ENCODE measurements around the gene RPTOR.

RPTOR gene

DNA sequence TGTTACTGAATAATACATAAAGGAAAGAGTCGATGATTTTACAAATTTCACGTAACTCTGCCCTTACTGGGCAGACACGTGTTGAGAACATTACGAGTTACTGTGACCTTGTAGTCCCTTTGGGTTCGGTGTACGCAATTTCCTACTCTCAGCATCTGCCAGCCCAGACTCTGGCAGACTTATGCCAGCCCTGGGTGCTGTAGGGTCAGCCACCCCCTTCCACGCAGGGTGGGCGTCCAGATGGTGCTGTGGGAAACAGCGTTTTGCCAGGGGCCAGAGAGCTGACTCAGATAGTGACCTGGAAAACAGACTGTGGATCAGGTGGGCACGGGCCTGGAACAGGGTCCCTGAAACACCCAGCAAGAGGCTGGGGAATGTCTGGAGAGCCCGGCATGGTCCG lies 148.9 kb downstream of the RPTOR start:
- Histone ChIP-seq H4K20me1 (ENCODE audit: insufficient read depth, low read length) (no peaks in the 10 kb centered on the region), H3K79me2 (ENCODE audit: insufficient read depth, low read length) (no peaks in the 10 kb centered on the region)

GRCh38 chr17:80694085-80694991 lies 149.7 kb downstream of the RPTOR start:
- H3K27ac ChIP-seq (ENCODE audit: low read depth, low read length, poor library complexity, severe bottlenecking), result peak overlapping the region; percentile 55
- no peak for TF ChIP-seq EZH2 (IDR thresholded peaks at IDR 0.05; ENCODE audit: borderline replicate concordance, low read length)
- TF ChIP-seq, protein P1, sequence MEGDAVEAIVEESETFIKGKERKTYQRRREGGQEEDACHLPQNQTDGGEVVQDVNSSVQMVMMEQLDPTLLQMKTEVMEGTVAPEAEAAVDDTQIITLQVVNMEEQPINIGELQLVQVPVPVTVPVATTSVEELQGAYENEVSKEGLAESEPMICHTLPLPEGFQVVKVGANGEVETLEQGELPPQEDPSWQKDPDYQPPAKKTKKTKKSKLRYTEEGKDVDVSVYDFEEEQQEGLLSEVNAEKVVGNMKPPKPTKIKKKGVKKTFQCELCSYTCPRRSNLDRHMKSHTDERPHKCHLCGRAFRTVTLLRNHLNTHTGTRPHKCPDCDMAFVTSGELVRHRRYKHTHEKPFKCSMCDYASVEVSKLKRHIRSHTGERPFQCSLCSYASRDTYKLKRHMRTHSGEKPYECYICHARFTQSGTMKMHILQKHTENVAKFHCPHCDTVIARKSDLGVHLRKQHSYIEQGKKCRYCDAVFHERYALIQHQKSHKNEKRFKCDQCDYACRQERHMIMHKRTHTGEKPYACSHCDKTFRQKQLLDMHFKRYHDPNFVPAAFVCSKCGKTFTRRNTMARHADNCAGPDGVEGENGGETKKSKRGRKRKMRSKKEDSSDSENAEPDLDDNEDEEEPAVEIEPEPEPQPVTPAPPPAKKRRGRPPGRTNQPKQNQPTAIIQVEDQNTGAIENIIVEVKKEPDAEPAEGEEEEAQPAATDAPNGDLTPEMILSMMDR (IDR thresholded peaks at IDR 0.05; ENCODE audit: low read length), result no peak
- no peaks in the 10 kb centered on the region for H3K9me2 ChIP-seq (ENCODE audit: low read depth, low read length)
- no peaks in the 10 kb centered on the region for H3K9me3 ChIP-seq (ENCODE audit: low read length)
- no peak overlapping the region; the same call in 1 of the 2 replicates for H3K9ac ChIP-seq (ENCODE audit: low read length)
- H4K20me1 ChIP-seq (ENCODE audit: insufficient read depth, low read length), result no peaks in the 10 kb centered on the region
- no peak overlapping the region for H3K4me2 ChIP-seq (ENCODE audit: low read length)
- H2AFZ ChIP-seq (ENCODE audit: low read length), result no peak overlapping the region
- no peaks in the 10 kb centered on the region for H3K36me3 ChIP-seq (ENCODE audit: insufficient read depth, low read length)
- no peaks in the 10 kb centered on the region for H3F3A ChIP-seq (ENCODE audit: insufficient read depth, low read length)
- no peak overlapping the region for H3K4me3 ChIP-seq (ENCODE audit: low read depth, low read length, poor library complexity, severe bottlenecking)
- H3K79me2 ChIP-seq (ENCODE audit: insufficient read depth, low read length), result no peaks in the 10 kb centered on the region
- H3K4me1 ChIP-seq (ENCODE audit: insufficient read depth, low read length, severe bottlenecking), result peaks cover 54% of the 10 kb centered on the region
- no peaks in the 10 kb centered on the region for H3K27me3 ChIP-seq (ENCODE audit: insufficient read depth, low read length)

More for the DNA sequence above, 148.9 kb downstream of the RPTOR start:
- Histone ChIP-seq H3K27me3 (ENCODE audit: insufficient read depth, low read length) (no peaks in the 10 kb centered on the region), H3F3A (ENCODE audit: insufficient read depth, low read length) (no peaks in the 10 kb centered on the region), H3K4me2 (ENCODE audit: low read length) (no peak overlapping the region; the same call in 1 of the 2 replicates), H3K9ac (ENCODE audit: low read length) (no peak overlapping the region; the same call in 1 of the 2 replicates), H3K4me1 (ENCODE audit: insufficient read depth, low read length, severe bottlenecking) (peaks cover 54% of the 10 kb centered on the region), H3K36me3 (ENCODE audit: insufficient read depth, low read length) (no peaks in the 10 kb centered on the region), H3K27ac (ENCODE audit: low read depth, low read length, poor library complexity, severe bottlenecking) (peak overlapping the region; percentile 55), H3K4me3 (ENCODE audit: low read depth, low read length, poor library complexity, severe bottlenecking) (no peak overlapping the region), H3K9me2 (ENCODE audit: low read depth, low read length) (no peaks in the 10 kb centered on the region), H2AFZ (ENCODE audit: low read length) (no peak overlapping the region), H3K9me3 (ENCODE audit: low read length) (no peaks in the 10 kb centered on the region)
- TF ChIP-seq, protein P1 (IDR thresholded peaks at IDR 0.05; ENCODE audit: low read length), result no peak
- TF ChIP-seq EZH2 (IDR thresholded peaks at IDR 0.05; ENCODE audit: borderline replicate concordance, low read length), result no peak

- H3K36me3 ChIP-seq (ENCODE audit: insufficient read depth, low read length), result no peaks in the 10 kb centered on the region
- peak overlapping the region; percentile 55 for H3K27ac ChIP-seq (ENCODE audit: low read depth, low read length, poor library complexity, severe bottlenecking)
- H3K79me2 ChIP-seq (ENCODE audit: insufficient read depth, low read length), result no peaks in the 10 kb centered on the region
- no peaks in the 10 kb centered on the region for H3K27me3 ChIP-seq (ENCODE audit: insufficient read depth, low read length)
- no peak overlapping the region for H2AFZ ChIP-seq (ENCODE audit: low read length)
- peaks cover 54% of the 10 kb centered on the region for H3K4me1 ChIP-seq (ENCODE audit: insufficient read depth, low read length, severe bottlenecking)
- no peaks in the 10 kb centered on the region for H3K9me3 ChIP-seq (ENCODE audit: low read length)
- no peak overlapping the region; the same call in 1 of the 2 replicates for H3K9ac ChIP-seq (ENCODE audit: low read length)
- no peaks in the 10 kb centered on the region for H3K9me2 ChIP-seq (ENCODE audit: low read depth, low read length)
- no peaks in the 10 kb centered on the region for H3F3A ChIP-seq (ENCODE audit: insufficient read depth, low read length)
- no peaks in the 10 kb centered on the region for H4K20me1 ChIP-seq (ENCODE audit: insufficient read depth, low read length)
- no peak overlapping the region for H3K4me3 ChIP-seq (ENCODE audit: low read depth, low read length, poor library complexity, severe bottlenecking)
- TF ChIP-seq, protein P1 (IDR thresholded peaks at IDR 0.05; ENCODE audit: low read length), result no peak
- no peak for TF ChIP-seq EZH2 (IDR thresholded peaks at IDR 0.05; ENCODE audit: borderline replicate concordance, low read length)
- H3K4me2 ChIP-seq (ENCODE audit: low read length), result no peak overlapping the region
These were observed 150.6 kb downstream of the RPTOR start for GRCh38 chr17:80694992-80695912.

All from OCI-LY1 (cell line).